GM19463 (cell line): ENCODE results near the gene C6orf89.
"Not testable (repeated sequence)": the region's sequence is repeated elsewhere in the genome, so short reads cannot be mapped to it uniquely, and the experiment has no call there.

Source experiments
- ATAC-seq: cut with Tn5 transposase; IDR thresholded peaks from one replicate; pipeline ENCODE4 v1.9.1; 2021; ENCODE audit warnings: mild to moderate bottlenecking, moderate library complexity; ENCODE audit not compliant: unreplicated experiment

The C6orf89 gene

GRCh38 chr6:36920049-36920448, 34.3 kb downstream of the C6orf89 start:
- ATAC-seq: no peak

GRCh38 chr6:36920546-36920945, 34.8 kb downstream of the C6orf89 start:
- no peak for ATAC-seq

- no peak for ATAC-seq
Observed at GRCh38 chr6:36924131-36924530, 38.4 kb downstream of the C6orf89 start.

- no peak for ATAC-seq
Observed at GRCh38 chr6:36924778-36925374, 39.1 kb downstream of the C6orf89 start.

- ATAC-seq: no peak
Observed at GRCh38 chr6:36925809-36926208, 40.1 kb downstream of the C6orf89 start.

GRCh38 chr6:36926708-36927513, 41.2 kb downstream of the C6orf89 start:
- no peak for ATAC-seq

- no peak for ATAC-seq
Observed at GRCh38 chr6:36927691-36928546, 42.2 kb downstream of the C6orf89 start.

GRCh38 chr6:36928547-36928918, 42.8 kb downstream of the C6orf89 start:
- ATAC-seq: no peak

- ATAC-seq: no peak
Observed at GRCh38 chr6:36929152-36929551, 43.4 kb downstream of the C6orf89 start.

GRCh38 chr6:36929607-36930006, 43.9 kb downstream of the C6orf89 start:
- no peak for ATAC-seq

GRCh38 chr6:36930483-36930882, 44.7 kb downstream of the C6orf89 start:
- ATAC-seq: no peak

- ATAC-seq: no peak
Observed at GRCh38 chr6:36933102-36933501, 47.4 kb downstream of the C6orf89 start.

- ATAC-seq: no peak
Observed at GRCh38 chr6:36933519-36933918, 47.8 kb downstream of the C6orf89 start.

GRCh38 chr6:36934901-36935300, 49.1 kb downstream of the C6orf89 start:
- no peak for ATAC-seq

GRCh38 chr6:36936824-36937223, 51.1 kb downstream of the C6orf89 start:
- ATAC-seq: no peak

- ATAC-seq: no peak
Observed at GRCh38 chr6:36937896-36938295, 52.1 kb downstream of the C6orf89 start.

- ATAC-seq: no peak
Observed at GRCh38 chr6:36938536-36938935, 52.8 kb downstream of the C6orf89 start.

GRCh38 chr6:36939005-36939404, 53.3 kb downstream of the C6orf89 start:
- not testable (repeated sequence) for ATAC-seq

- ATAC-seq: no peak
Observed at GRCh38 chr6:36940027-36940426, 54.3 kb downstream of the C6orf89 start.

- not testable (repeated sequence) for ATAC-seq
Observed at GRCh38 chr6:36941561-36941960, 55.8 kb downstream of the C6orf89 start.

GRCh38 chr6:36942329-36942728, 56.6 kb downstream of the C6orf89 start:
- ATAC-seq: not testable (repeated sequence)

- ATAC-seq: no peak
Observed at GRCh38 chr6:36944650-36945049, 58.9 kb downstream of the C6orf89 start.
